Activated T-cell treated with anti-CD3 and anti-CD28 coated beads for 4 hours (primary cell): ENCODE results near the gene ZNF362.
"Not testable (repeated sequence)": the region's sequence is repeated elsewhere in the genome, so short reads cannot be mapped to it uniquely, and the experiment has no call there.

ENCODE experiments used
- DNase-seq: peaks from one replicate; pipeline ENCODE4 v3.0.0-alpha.2; 2020

The ZNF362 gene

GRCh38 chr1:33289858-33290154 lies 33.5 kb downstream of the ZNF362 start:
- no peak for DNase-seq

DNA sequence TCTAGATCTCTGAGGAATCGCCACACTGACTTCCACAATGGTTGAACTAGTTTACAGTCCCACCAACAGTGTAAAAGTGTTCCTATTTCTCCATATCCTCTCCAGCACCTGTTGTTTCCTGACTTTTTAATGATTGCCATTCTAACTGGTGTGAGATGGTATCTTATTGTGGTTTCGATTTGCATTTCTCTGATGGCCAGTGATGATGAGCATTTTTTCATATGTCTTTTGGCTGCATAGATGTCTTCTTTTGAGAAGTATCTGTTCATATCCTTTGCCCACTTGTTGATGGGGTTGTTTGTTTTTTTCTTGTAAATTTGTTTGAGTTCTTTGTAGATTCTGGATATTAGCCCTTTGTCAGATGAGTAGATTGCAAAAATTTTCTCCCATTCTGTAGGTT lies 34.3 kb downstream of the ZNF362 start:
- not testable (repeated sequence) for DNase-seq

GRCh38 chr1:33292726-33293340 lies 36.5 kb downstream of the ZNF362 start:
- DNase-seq, result no peak

DNA sequence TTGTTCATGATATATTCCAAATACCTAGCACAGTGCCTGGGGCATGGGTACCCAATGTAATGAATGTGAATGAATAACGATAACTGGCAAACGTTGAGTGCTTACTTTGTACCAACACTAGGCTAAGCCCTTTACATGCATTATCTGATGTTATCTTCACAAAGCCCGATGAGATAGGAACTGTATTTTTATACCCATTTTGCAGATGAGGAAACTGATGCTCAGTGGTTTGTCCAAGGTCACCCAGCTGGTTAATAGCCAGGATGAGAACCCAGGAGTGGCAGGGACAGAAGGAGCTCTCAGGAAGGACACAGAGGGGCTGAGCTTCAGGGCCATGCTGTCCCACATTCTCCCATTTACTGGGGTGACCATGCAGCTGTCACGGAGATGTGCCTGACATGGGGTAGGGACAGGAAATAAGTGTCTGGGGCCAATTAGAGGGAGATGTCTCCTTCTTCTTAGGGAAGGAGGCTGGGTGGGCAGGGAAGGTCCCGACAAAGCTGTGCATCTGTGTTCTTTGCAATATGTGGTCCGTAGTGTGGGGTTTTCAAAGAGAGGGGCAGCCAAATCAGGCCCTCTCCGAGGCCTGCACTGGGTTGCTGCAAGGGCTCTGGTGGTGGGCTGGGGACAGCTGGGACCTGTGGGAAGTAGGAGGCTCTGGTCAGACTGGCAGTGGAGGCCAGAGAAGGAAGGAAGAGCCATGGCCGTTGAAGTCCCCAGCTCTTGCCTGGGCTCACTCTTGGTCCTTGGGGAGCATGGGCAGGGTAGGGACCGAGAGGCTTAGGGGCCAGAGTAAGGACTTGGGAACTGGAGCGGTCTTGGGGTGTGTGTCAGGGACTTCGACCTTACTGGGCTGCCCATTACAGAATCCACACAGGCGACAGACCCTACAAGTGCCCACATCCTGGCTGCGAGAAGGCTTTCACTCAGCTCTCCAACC lies 38.0 kb downstream of the ZNF362 start:
- DNase-seq, result no peak

GRCh38 chr1:33295023-33295422 lies 38.7 kb downstream of the ZNF362 start:
- DNase-seq, result no peak

- DNase-seq, result peak; percentile 87
Measured at GRCh38 chr1:33295450-33296081, 39.3 kb downstream of the ZNF362 start.

DNA sequence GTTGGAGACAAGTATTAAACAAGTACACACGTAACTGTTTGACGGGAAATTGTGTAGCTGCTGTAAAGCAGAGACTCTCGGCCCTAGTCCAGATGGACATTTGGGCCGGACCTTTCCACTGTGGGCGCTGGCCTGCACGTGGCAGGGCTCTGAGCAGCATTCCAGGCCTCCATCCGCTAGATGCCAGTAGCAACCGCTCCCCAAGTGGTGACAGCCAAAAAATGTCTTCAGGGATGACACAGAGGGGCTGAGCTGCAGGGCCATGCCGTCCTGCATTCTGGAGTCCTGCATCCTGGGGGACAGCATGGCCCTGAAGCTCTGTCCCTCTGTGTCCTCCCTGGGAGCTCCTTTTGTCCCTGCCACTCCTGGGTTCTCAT lies 39.8 kb downstream of the ZNF362 start:
- DNase-seq, result no peak

- no peak for DNase-seq
Measured at GRCh38 chr1:33296824-33297223, 40.5 kb downstream of the ZNF362 start.

DNA sequence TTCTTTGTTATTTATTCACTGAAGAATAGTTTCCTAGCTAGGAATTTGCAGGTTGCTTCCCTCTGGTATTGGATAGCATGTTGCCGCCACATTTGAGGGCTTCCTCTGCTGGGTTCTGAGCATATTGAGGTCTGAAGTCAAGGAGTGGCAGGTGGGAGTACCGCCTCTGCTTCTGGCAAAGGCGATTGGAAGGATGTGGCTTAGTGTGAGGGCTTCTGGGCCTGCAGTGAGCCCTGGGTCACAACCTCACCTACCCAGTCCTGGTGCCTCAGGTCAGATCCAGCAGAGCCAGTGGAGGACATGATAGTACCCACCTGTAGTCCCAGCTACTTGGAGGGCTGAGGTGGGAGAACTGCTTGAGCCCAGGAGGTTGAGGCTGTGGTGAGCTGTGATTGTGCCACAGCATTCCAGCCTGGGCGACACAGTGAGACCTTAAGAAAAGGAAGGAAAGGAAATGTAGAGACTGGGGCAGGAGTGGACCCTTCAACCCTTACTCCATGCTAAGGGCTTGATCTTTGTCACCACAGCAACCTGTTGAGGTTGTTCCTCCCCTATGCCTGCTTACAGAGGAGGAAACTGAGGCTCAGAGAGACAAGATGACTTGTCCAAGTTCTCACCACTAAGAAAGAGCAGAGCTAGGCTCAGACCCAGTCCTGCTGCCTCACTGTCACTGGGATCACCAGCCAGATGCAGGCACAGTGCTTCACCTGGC lies 41.8 kb downstream of the ZNF362 start:
- no peak for DNase-seq

- DNase-seq, result peak; percentile 46
Measured at GRCh38 chr1:33298623-33299277, 42.5 kb downstream of the ZNF362 start.

- no peak for DNase-seq
Measured at GRCh38 chr1:33299461-33300155, 43.3 kb downstream of the ZNF362 start.

DNA sequence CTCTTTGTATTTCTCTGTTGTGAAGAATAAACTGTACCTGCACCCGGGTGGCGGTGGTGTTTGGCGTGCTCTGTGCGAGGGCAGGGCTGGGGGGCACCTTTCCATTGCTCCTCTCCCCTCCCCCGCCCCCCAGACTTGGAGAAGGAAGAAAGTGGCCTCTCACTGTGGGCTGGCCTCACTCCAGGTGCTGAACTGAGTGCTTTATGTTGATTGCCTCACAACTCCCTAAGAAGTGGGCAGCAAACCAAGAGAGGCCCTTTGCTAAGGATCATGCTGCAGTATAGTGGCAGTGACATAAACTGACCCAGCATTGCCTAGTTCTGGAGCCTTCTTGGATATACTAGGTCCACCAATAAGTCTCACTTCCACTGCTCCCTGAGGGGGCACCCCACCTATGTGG lies 44.4 kb downstream of the ZNF362 start:
- DNase-seq, result no peak

DNA sequence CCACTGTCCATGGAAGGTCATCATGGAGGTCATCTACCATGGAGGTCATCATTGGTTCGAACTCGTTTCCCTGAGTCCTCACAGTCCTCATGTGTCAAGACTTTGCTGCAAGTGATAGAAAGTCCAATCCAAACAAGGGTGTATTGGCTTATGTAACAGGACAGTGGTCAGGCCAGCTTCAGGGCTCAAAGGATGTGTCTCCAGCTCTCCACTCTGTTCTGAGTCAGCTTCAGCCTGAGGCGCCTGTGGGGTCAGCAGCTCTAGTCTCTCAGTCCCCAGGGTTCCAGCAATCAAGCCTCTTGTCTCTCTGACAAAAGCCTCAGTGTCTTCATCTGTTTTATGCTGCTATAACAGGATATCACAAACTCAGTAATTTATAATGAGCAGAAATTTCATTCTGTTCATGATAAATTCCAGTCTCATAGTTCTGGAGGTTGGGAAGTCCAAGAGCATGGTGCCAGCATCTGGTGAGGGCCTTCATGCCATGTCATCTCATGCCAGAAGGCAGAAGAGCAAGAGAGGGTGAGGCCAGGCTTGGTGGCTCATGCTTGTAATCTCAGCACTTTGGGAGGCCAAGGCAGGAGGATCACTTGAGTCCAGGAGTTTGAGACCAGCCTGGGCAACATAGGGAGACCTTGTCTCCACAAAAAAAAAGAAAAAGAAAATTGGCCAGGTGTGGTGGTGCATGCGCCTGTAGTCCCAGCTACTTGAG lies 45.1 kb downstream of the ZNF362 start:
- no peak for DNase-seq

DNA sequence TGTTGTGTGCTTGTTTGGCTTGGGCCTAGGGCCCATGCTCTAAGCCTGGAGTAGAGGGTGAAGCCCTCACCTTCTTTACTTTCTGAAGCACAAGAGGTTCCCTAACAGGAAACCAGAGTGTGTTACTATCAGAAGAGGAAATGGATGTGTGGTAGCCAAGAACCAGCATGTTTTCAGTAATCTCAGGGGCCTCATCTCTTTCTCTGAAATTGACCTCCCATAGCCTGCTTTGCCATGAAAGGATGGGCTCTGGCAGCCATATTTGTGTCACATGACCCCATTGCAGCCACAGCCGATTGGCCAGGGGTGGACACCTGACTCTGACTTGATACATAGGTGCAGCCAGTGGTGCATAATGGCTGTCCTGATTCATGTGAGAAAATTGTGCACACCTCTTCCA lies 46.0 kb downstream of the ZNF362 start:
- no peak for DNase-seq

DNA sequence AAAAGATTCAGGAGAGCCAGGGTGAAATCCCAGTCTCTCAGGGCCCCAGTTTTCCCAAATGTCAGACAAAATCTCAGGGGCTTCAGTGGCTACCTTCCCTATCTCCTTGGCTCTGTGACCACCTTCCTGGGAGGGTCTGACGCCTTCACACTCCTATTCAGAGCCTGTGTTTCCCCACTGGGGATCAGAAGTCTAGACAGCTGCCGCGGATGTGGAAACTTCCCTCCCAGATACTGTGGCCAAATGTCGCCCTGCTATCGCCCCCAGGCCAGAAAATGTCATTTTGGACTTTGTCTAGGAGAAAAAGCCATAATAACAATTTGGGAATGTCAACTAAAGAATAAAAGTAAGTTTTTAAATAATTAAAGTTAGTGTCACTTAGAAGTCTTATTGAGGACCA lies 48.7 kb downstream of the ZNF362 start:
- DNase-seq, result no peak

GRCh38 chr1:33305816-33306652 lies 49.7 kb downstream of the ZNF362 start:
- no peak for DNase-seq

DNA sequence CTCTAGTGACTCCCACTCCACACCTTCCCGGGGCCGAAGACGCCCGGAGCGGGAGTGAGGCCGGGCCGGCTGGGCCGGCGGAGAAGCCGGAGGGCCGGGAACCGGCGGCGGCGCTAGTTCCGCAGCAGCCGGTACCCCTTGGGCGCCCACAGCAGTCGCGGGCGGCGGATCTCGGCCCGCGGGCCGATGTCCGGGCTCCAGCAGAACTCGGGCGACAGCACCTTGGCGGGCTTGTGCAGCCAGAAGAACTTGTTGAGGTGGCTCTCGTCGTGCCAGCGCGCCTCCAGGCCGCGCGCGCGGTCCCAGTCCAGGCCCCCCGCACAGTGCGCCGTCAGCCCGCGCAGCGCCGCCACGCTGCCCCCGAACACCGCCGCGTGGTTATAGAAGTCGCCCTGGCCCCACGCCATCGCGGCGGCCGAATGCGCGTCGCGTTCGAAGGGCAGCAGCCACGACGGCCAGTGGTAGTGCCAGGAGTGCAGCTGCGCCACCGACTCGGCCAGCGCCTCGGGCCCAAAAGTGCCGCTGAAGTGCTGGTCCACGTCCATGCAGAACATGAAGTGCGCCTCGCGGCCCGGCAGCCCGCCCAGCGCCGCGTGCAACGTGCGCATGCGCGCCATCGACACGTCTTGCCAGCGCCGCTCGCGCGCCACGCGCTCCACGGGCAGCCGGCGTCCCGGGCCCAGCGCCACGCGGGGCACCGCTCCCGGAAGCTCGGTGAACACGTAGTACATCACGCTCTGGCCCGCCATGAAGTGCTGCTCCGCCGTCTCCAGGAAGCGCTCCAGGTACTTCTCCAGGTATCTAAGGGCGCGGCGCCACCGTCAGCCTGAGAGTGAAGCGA lies 50.6 kb downstream of the ZNF362 start:
- DNase-seq, result no peak

GRCh38 chr1:33307494-33307864 lies 51.2 kb downstream of the ZNF362 start:
- no peak for DNase-seq

- DNase-seq, result not testable (repeated sequence)
Measured at GRCh38 chr1:33309351-33309750, 53.1 kb downstream of the ZNF362 start.

DNA sequence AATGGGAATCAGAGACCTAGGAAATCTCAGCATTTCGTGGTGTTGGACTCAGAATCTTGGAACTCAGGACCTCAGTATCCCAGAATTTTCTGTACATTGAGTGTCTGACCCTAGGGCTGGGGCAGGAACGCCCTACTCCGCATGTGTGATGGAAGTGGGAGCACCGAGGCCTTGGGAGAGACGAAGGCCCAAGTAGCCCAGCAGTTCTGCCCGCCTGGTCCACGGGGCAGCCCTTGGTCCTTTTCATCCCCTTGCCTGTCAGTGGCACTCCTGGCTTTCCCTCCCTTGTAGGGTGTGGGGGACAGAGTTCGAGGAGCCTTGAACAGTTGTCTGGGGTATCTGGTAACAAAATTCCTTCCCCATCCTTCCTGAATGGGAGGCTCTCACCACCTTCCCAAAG lies 54.4 kb downstream of the ZNF362 start:
- no peak for DNase-seq
